Brain pericyte (primary cell): ENCODE data around the gene GNAO1.

Experiments
- DNase-seq: peaks from one replicate; pipeline ENCODE4 v3.0.0-alpha.2; 2012; ENCODE audit warnings: low read depth, low spot score

GNAO1 gene

GRCh38 chr16:56332464-56333079, 141.3 kb downstream of the GNAO1 start:
- no peak for DNase-seq

- no peak for DNase-seq
These were observed 143.5 kb downstream of the GNAO1 start for GRCh38 chr16:56334761-56335160.

- no peak for DNase-seq
These were observed 144.9 kb downstream of the GNAO1 start for GRCh38 chr16:56336071-56336688.

- DNase-seq: no peak
These were observed 145.4 kb downstream of the GNAO1 start for GRCh38 chr16:56336711-56337110.

- no peak for DNase-seq
These were observed 146.0 kb downstream of the GNAO1 start for GRCh38 chr16:56337131-56337857.

- no peak for DNase-seq
These were observed 146.6 kb downstream of the GNAO1 start for GRCh38 chr16:56337858-56338325.

- no peak for DNase-seq
These were observed 147.5 kb downstream of the GNAO1 start for GRCh38 chr16:56338566-56339318.

GRCh38 chr16:56339431-56340195, 148.3 kb downstream of the GNAO1 start:
- DNase-seq: no peak

GRCh38 chr16:56340416-56340815, 149.1 kb downstream of the GNAO1 start:
- no peak for DNase-seq

GRCh38 chr16:56340864-56341365, 149.6 kb downstream of the GNAO1 start:
- no peak for DNase-seq

GRCh38 chr16:56341656-56342399, 150.5 kb downstream of the GNAO1 start:
- no peak for DNase-seq

GRCh38 chr16:56343661-56344517, 152.6 kb downstream of the GNAO1 start:
- DNase-seq: no peak

- no peak for DNase-seq
These were observed 153.5 kb downstream of the GNAO1 start for GRCh38 chr16:56344518-56345405.

- DNase-seq: no peak
These were observed 154.2 kb downstream of the GNAO1 start for GRCh38 chr16:56345406-56346050.

GRCh38 chr16:56346131-56346890, 155.0 kb downstream of the GNAO1 start:
- DNase-seq: no peak

- DNase-seq: no peak
These were observed 155.9 kb downstream of the GNAO1 start for GRCh38 chr16:56347166-56347565.

GRCh38 chr16:56347670-56348069, 156.4 kb downstream of the GNAO1 start:
- no peak for DNase-seq
